MCF 10A (cell line): ENCODE results near the gene GNL3L. TPM values are rescaled to one million over a fixed set of nuclear protein-coding genes. Genes with fewer than 3 reads are reported as not detected.

Source experiments
- Bru-seq: library from RNA; stranded (reverse); fragments of 400-500 nt; gene quantifications from one replicate; lab custom pipeline; 2021; lab: Mats Ljungman, UMichigan
- BruChase-seq, 2 experiments: library from RNA; stranded (reverse); fragments of 400-500 nt; gene quantifications; one replicate each; lab custom pipeline; 2021; lab: Mats Ljungman, UMichigan
- BruUV-seq: library from RNA; stranded (reverse); fragments of 400-500 nt; replicated peaks from 2 replicates; lab custom pipeline; 2021; lab: Mats Ljungman, UMichigan
- CTCF ChIA-PET: fragments of 300-600 bp; sonication (Branson Sonifier 250); formaldehyde crosslinking; extraction: SDS; loops from one replicate; lab custom pipeline; 2021; ENCODE audit warnings: antibody characterized with exemption, inconsistent platforms; lab: Yijun Ruan, JAX
- POLR2A ChIA-PET: fragments of 300-600, 350-650 bp; sonication (Branson Sonifier 250); formaldehyde crosslinking; extraction: SDS; loops from one replicate; lab custom pipeline; 2020; ENCODE audit warnings: antibody characterized with exemption, inconsistent platforms; lab: Yijun Ruan, JAX
- DNase-seq: peaks from one replicate; pipeline ENCODE4 v3.0.0-alpha.2; 2018; ENCODE audit not compliant: unreplicated experiment
- H3K27ac Mint-ChIP-seq: one replicate; pipeline ENCODE4 v1.8.0; 2022; ENCODE audit warnings: mild to moderate bottlenecking, low read depth, mixed read lengths; ENCODE audit not compliant: unreplicated experiment
- H3K27me3 Mint-ChIP-seq: one replicate; pipeline ENCODE4 v1.8.0; 2022; ENCODE audit warnings: mixed read lengths; ENCODE audit not compliant: insufficient read depth, unreplicated experiment
- H3K36me3 Mint-ChIP-seq: one replicate; pipeline ENCODE4 v1.8.0; 2022; ENCODE audit warnings: mild to moderate bottlenecking, moderate library complexity, mixed read lengths; ENCODE audit not compliant: insufficient read depth, unreplicated experiment
- H3K4me1 Mint-ChIP-seq: one replicate; pipeline ENCODE4 v1.8.0; 2022; ENCODE audit warnings: mixed read lengths; ENCODE audit not compliant: insufficient read depth, unreplicated experiment
- H3K4me3 Mint-ChIP-seq: one replicate; pipeline ENCODE4 v1.8.0; 2022; ENCODE audit warnings: mild to moderate bottlenecking, moderate library complexity, mixed read lengths; ENCODE audit not compliant: unreplicated experiment
- H3K9me3 Mint-ChIP-seq: one replicate; pipeline ENCODE4 v1.8.0; 2022; ENCODE audit warnings: mixed read lengths; ENCODE audit not compliant: unreplicated experiment
- CTCF ChIP-seq: fragments of 200-600 bp; IDR thresholded peaks from one replicate; pipeline ENCODE4 v1.8.0; 2022; ENCODE audit warnings: antibody characterized with exemption, mild to moderate bottlenecking; ENCODE audit not compliant: unreplicated experiment
- intact Hi-C: fragments of 100-400 bp; cut with micrococcal nuclease; formaldehyde crosslinking; loops from 2 replicates; pipeline ENCODE4 v1.14.1; 2022
- long read RNA-seq: library from polyadenylated mRNA; stranded (forward); transcript quantifications from one replicate; pipeline ENCODE4 v2.0.0, GENCODE V29; 2022
- total RNA-seq: library from RNA; stranded (reverse); gene quantifications from 2 replicates; pipeline ENCODE4 v1.2.3, GENCODE V29; 2022

The GNL3L gene
- total RNA-seq (37.6 and 46.2 TPM in 2 replicates), Bru-seq, nascent RNA (percentile 77 among the genes with signal in this experiment), BruChase-seq, experiment 1, labeled RNA remaining after a 6-hour chase (percentile 85 among the genes with signal in this experiment), BruChase-seq, experiment 2, labeled RNA remaining after a 2-hour chase (percentile 76 among the genes with signal in this experiment)
- long read RNA-seq, transcript GNL3L-201 (16 exons, 2,357 nt) = major isoform, 5 of 14 reads
- long read RNA-seq, partial matches to known transcripts = 1 of 14 reads
- long read RNA-seq, other reads (novel, unspliced or antisense) = 6 of 14 reads

DNA sequence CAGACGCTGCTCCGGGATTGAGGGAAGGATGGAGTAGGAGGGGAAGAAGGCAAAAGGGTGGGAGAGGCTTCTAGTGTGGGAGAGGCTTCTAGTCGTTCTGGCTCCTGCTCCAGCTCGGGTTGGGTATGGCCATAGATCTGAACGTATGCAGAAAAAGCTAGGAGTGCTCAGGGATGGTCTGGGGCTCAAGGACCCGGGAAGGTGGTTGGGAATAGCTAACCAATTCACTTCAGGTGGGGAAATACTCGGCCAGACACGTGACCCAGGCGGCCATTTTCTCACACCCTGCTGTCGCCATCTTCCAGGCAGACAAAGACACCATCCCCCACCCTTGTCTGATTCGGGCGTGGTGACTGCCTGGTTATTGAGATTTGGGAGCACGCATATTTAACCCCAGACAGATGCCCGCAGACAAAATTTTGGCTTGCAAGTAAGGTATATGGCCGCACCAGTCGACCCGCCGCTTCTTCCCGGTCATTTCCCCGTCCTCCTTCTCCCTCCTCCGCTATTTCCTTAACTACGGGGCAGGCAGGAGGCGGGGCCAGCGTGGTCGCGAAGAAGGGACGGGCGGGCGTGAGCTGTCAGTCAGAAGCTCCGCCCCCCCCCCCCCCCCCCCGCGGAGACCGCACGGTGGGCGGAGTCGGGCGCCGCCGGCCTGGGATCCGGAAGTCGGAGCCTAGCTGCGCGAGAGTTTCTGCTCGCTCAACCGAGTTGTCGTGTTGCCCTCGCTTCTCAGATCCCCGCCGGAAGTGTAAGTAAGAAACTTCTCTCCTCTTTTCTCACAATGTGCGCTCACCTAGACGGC is at the start of gene GNL3L:
Gene GNL3L, plus strand, starts transcription at position 668 of the 805 bp plus-strand sequence. CDS start 2,348 bp downstream, outside the sequence.
- H3K36me3 Mint-ChIP-seq = peaks cover 33% of the 10 kb centered on the region
- DNase-seq = peak; percentile 78
- TSS peak; percentile 93 for BruUV-seq
- H3K9me3 Mint-ChIP-seq = no peaks in the 10 kb centered on the region
- TF ChIP-seq CTCF = no peak
- ChIA-PET POLR2A (interaction anchor here (0.6 to 1.7 kb wide), 14 partner anchors 8 to 603 kb away, joined by 3 to 7 read pairs (median 4); partner anchors contain the start of genes PHF8 and TSR2), CTCF (interaction anchor here (0.9 kb wide), 1 partner anchor 482 kb away, joined by 5 read pairs; no protein-coding TSS in a partner anchor)
- intact Hi-C loops = no loop called here
- no peaks in the 10 kb centered on the region for H3K27me3 Mint-ChIP-seq
- peak within 1 kb of the TSS; percentile 82 for H3K4me3 Mint-ChIP-seq
- peaks cover 9% of the 10 kb centered on the region for H3K4me1 Mint-ChIP-seq
- peak within 1 kb of the TSS; percentile 91 for H3K27ac Mint-ChIP-seq

- no peaks in the 10 kb centered on the region for H3K9me3 Mint-ChIP-seq
- H3K4me3 Mint-ChIP-seq = no peak overlapping the region
- ChIA-PET CTCF (interaction anchor here (0.7 kb wide), 1 partner anchor 1149 kb away, joined by 3 read pairs; no protein-coding TSS in a partner anchor), POLR2A (interaction anchor here (1.1 kb wide), 1 partner anchor 24 kb away, joined by 4 read pairs; no protein-coding TSS in a partner anchor)
- H3K36me3 Mint-ChIP-seq = no peaks in the 10 kb centered on the region
- TF ChIP-seq CTCF = no peak
- peaks cover 6% of the 10 kb centered on the region for H3K4me1 Mint-ChIP-seq
- no TSS peak for BruUV-seq
- no peak for DNase-seq
- H3K27ac Mint-ChIP-seq = peak overlapping the region; percentile 55
- H3K27me3 Mint-ChIP-seq = peaks cover 46% of the 10 kb centered on the region
- intact Hi-C loops = no loop called here
Measured at GRCh38 chrX:54482839-54483593, 47.0 kb upstream of the GNL3L start.

GRCh38 chrX:54483946-54484345 is 46.1 kb upstream of the GNL3L start:
- CTCF ChIA-PET = no interaction called here
- H3K27ac Mint-ChIP-seq = no peak overlapping the region
- DNase-seq = no peak
- no peaks in the 10 kb centered on the region for H3K9me3 Mint-ChIP-seq
- H3K4me1 Mint-ChIP-seq = peaks cover 6% of the 10 kb centered on the region
- intact Hi-C loops = no loop called here
- peaks cover 46% of the 10 kb centered on the region for H3K27me3 Mint-ChIP-seq
- no peaks in the 10 kb centered on the region for H3K36me3 Mint-ChIP-seq
- no peak overlapping the region for H3K4me3 Mint-ChIP-seq
- POLR2A ChIA-PET = interaction anchor here (0.9 to 1.5 kb wide), 3 partner anchors 9 to 25 kb away, joined by 3 to 4 read pairs (median 4); no protein-coding TSS in a partner anchor
- no peak for TF ChIP-seq CTCF
- no TSS peak for BruUV-seq
